ENCODE measurements around the gene CTAGE1.

Gene CTAGE1

GRCh38 chr18:22370414-22370813 is 47.3 kb downstream of the CTAGE1 start:
- CTCF ChIA-PET, result no interaction called here
- POLR2A ChIA-PET, result no interaction called here
- no peak for TF ChIP-seq CTCF (IDR thresholded peaks at IDR 0.05; ENCODE audit: insufficient read depth, low read length, missing control alignments)
- no peak for DNase-seq (ENCODE audit: low read depth, low spot score)
- no peak overlapping the region for H3K4me3 ChIP-seq (ENCODE audit: low read depth, low read length)

GRCh38 chr18:22368021-22368420 is 49.7 kb downstream of the CTAGE1 start:
- H3K4me3 ChIP-seq (ENCODE audit: low read depth, low read length), result no peak overlapping the region
- ChIA-PET POLR2A (no interaction called here), CTCF (no interaction called here)
- TF ChIP-seq CTCF (IDR thresholded peaks at IDR 0.05; ENCODE audit: insufficient read depth, low read length, missing control alignments), result no peak
- no peak for DNase-seq (ENCODE audit: low read depth, low spot score)

GRCh38 chr18:22367303-22367702 is 50.4 kb downstream of the CTAGE1 start:
- no peak overlapping the region for H3K4me3 ChIP-seq (ENCODE audit: low read depth, low read length)
- no peak for TF ChIP-seq CTCF (IDR thresholded peaks at IDR 0.05; ENCODE audit: insufficient read depth, low read length, missing control alignments)
- DNase-seq (ENCODE audit: low read depth, low spot score), result no peak
- ChIA-PET POLR2A (no interaction called here), CTCF (no interaction called here)

- no peak for DNase-seq (ENCODE audit: low read depth, low spot score)
- CTCF ChIA-PET, result interaction anchor here (0.5 to 0.6 kb wide), 2 partner anchors 247 to 896 kb away, joined by 3 read pairs; no protein-coding TSS in a partner anchor
- POLR2A ChIA-PET, result no interaction called here
These were observed 53.8 kb downstream of the CTAGE1 start for GRCh38 chr18:22363867-22364463.

More at GRCh38 chr18:22363867-22364463, 53.8 kb downstream of the CTAGE1 start:
- no peak overlapping the region for H3K4me3 ChIP-seq (ENCODE audit: low read depth, low read length)
- TF ChIP-seq CTCF (IDR thresholded peaks at IDR 0.05; ENCODE audit: insufficient read depth, low read length, missing control alignments), result no peak

Measured in AG04449 (cell line).